Ovary (tissue), 9 donors: ENCODE measurements around the gene ACSS1. TPM values are rescaled to one million over a fixed set of nuclear protein-coding genes. Genes with fewer than 3 reads are reported as not detected.

Source experiments
- DNase-seq, 5 donors: peaks; one replicate each; pipeline ENCODE4 v3.0.0-alpha.2; 2019 to 2020
- H3K27ac ChIP-seq, 2 donors: fragments of 200-600 bp; one replicate each; pipeline versions ENCODE4 v1.5.1 to v1.8.0; 2019 to 2022
- H3K27me3 ChIP-seq: fragments of 200-600 bp; one replicate; pipeline ENCODE4 v1.8.0; 2022
- H3K36me3 ChIP-seq: fragments of 200-600 bp; sonication (generic); one replicate; pipeline ENCODE4 v1.5.1; 2019
- H3K4me1 ChIP-seq: one replicate; pipeline ENCODE4 v1.8.1; 2013; ENCODE audit warnings: mild to moderate bottlenecking, moderate library complexity; ENCODE audit not compliant: insufficient read depth
- H3K4me3 ChIP-seq: fragments of 200-600 bp; sonication (generic); one replicate; pipeline ENCODE4 v1.5.1; 2017
- H3K9me3 ChIP-seq, 2 donors: fragments of 200-600 bp in 1 of 2; sonication (generic) in 1 of 2; one replicate each; pipeline versions ENCODE4 v1.5.1 to v1.8.1; 2013 to 2019; ENCODE audit warnings: mild to moderate bottlenecking in 1 of 2, moderate library complexity in 1 of 2
- EP300 ChIP-seq: sonication (generic); formaldehyde crosslinking; IDR thresholded peaks from one replicate; pipeline ENCODE4 v1.6.1; 2017; ENCODE audit warnings: antibody characterized with exemption
- POLR2A ChIP-seq: fragments of 450-650 bp; IDR thresholded peaks from one replicate; pipeline ENCODE4 v1.6.1; 2017; ENCODE audit warnings: antibody characterized with exemption, mild to moderate bottlenecking, moderate library complexity
- WGBS, 3 donors: extraction: QIAGEN DNeasy Blood & Tissue Kit in 1 of 3; methylation state at CpG; one replicate each; pipeline versions ENCODE4 v1.1.5 to v1.1.7; 2013 to 2017; 5-methylcytosine and 5-hydroxymethylcytosine counted together
- intact Hi-C, 4 donors: fragments of 100-400 bp; cut with DNase I; formaldehyde crosslinking; loops; one replicate each; pipeline versions ENCODE4 v1.11.0 to v1.15.1; 2022 to 2023
- polyA plus RNA-seq, 2 donors: library from polyadenylated mRNA; stranded (reverse); fragments of 200-250 nt in 1 of 2; fragments of 350-450 nt in 1 of 2; fragmentation: Illumina TruSeq in 1 of 2; extraction: RNeasy Lipid Tissue Mini Kit (QIAGEN cat#74804) in 1 of 2; gene quantifications; one replicate each; pipeline ENCODE4 v1.2.3, GENCODE V29; 2013 to 2014
- total RNA-seq, 7 donors: library from RNA; depleted of rRNA in 2 of 7; stranded (reverse); fragments of >200 nt in 2 of 7; fragmentation: NEBNext Ultra II Directional in 3 of 7; extraction: Animal tissue kit (Norgen Biotek cat#: 25700) in 3 of 7; gene quantifications; one replicate each; pipeline versions ENCODE4 v1.1.0 to v1.2.4, GENCODE V29; 2016 to 2023
- TF ChIP-seq, protein P1 (sequence below), 3 donors: fragments of 450-650 bp in 2 of 3; fragments of 200-600 bp in 1 of 3; IDR thresholded peaks; one replicate each; pipeline versions ENCODE4 v1.5.1 to v1.8.0; 2016 to 2022; ENCODE audit warnings: antibody characterized with exemption in 3 of 3, mild to moderate bottlenecking in 1 of 3
- donor health status: DM: no; HTN: no; CAD: no; lungs with moderate emphysema.
- donor health status: DM: no; HTN: no; CAD: no.
- donor health status: Bipolar disorder and iron deficiency.
- donor health status: DM: yes; HTN: yes; CAD: no.
- donor health status: DM: no; HTN: no; CAD: no.
- donor health status: DM: yes; HTN: yes; CAD: no.

Gene ACSS1
- total and polyA plus RNA-seq, 9 donors, result 13.1 to 37.0 (median 29.0) TPM

DNA sequence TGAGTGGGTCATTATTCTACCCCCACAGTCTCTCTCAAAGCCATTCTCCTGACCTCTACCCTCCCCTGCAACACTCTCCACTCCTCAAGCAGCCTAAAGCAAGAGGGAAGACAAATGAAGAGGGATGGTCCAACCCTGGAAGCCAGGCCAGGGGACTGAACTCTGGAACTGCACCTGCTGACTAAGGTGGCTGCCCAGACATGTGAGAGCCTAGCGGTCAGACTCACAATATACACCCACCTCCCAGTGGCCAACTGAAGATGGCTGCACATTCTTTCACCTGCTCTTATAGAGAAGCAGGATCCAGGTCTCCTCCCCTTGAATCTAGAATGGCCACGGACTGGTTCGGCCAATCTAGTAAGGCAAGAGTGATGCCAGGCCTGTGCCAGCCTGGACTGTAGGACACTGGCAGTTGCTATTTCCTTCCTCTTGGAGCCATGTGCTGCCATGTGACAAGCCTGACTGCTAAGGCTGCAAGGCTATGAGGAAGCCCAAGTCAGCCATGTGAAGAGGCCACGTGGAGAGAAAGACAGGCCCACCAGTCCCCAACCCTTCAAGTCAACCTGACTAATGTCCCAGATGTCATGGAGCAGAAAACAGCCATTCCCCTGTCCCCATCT is 31.8 kb downstream of the ACSS1 start:
- TF ChIP-seq POLR2A (no peak), EP300 (no peak)
- TF ChIP-seq, protein P1, sequence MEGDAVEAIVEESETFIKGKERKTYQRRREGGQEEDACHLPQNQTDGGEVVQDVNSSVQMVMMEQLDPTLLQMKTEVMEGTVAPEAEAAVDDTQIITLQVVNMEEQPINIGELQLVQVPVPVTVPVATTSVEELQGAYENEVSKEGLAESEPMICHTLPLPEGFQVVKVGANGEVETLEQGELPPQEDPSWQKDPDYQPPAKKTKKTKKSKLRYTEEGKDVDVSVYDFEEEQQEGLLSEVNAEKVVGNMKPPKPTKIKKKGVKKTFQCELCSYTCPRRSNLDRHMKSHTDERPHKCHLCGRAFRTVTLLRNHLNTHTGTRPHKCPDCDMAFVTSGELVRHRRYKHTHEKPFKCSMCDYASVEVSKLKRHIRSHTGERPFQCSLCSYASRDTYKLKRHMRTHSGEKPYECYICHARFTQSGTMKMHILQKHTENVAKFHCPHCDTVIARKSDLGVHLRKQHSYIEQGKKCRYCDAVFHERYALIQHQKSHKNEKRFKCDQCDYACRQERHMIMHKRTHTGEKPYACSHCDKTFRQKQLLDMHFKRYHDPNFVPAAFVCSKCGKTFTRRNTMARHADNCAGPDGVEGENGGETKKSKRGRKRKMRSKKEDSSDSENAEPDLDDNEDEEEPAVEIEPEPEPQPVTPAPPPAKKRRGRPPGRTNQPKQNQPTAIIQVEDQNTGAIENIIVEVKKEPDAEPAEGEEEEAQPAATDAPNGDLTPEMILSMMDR (IDR thresholded peaks at IDR 0.05), result no peak
- Histone ChIP-seq H3K27ac (no peak overlapping the region), H3K4me1 (peaks cover 8% of the 10 kb centered on the region), H3K27me3 (no peaks in the 10 kb centered on the region), H3K4me3 (no peak overlapping the region), H3K36me3 (no peaks in the 10 kb centered on the region), H3K9me3 (no peaks in the 10 kb centered on the region)
- intact Hi-C loops, result no loop called here
- 88 to 96% (median 94%) methylated on average over 4 of the region's 4 CpGs for WGBS, 3 donors
- DNase-seq, result peak in 2 of 5 donors; percentile 7

DNA sequence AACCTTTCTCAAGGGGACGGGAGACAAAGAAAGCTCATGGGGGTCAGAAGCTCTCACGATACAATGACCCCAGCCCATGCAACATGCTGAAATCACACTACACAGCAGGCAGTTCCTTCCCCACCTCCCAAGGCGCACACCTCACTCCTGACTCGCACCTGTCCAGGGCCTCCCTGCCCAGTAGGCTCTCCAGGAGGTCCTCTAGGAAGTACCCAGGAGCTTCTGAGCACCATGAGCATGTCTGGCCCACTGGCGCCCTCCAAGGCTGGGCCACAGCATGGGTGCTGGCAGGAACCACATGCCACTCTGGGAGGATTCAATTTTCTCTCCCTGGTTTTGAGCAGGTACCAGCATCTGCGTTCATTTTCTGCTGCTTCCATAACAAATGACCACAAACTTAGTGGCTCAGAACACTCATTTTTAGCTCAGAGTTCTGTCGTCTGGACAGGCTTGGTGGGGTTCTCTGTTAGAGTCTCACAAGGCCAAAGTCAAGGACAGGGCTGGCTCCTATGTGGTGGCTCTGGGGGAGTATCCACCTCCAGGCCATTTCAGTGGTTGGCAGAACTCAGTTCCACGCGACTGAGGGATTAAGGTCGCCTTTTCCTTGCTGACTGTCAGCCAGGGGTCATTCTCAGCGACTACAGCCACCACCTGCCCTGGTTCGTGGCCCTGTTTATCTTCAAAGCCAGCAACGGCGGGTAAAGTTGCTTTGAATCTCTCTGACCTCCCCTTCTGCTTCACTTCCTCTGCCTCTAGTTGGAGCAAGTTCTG is 32.7 kb downstream of the ACSS1 start:
- peaks cover 8% of the 10 kb centered on the region for H3K4me1 ChIP-seq
- no peak overlapping the region for H3K27ac ChIP-seq
- TF ChIP-seq POLR2A (no peak), EP300 (no peak)
- TF ChIP-seq, protein P1 (IDR thresholded peaks at IDR 0.05), result no peak
- no peaks in the 10 kb centered on the region for H3K36me3 ChIP-seq
- DNase-seq, result peak in 2 of 5 donors; percentile 4 to 13
- H3K4me3 ChIP-seq, result no peak overlapping the region
- H3K27me3 ChIP-seq, result no peaks in the 10 kb centered on the region
- H3K9me3 ChIP-seq, result no peaks in the 10 kb centered on the region
- WGBS, 3 donors, result 79 to 83% (median 81%) methylated on average over 14 of the region's 14 CpGs
- intact Hi-C loops, result no loop called here

DNA sequence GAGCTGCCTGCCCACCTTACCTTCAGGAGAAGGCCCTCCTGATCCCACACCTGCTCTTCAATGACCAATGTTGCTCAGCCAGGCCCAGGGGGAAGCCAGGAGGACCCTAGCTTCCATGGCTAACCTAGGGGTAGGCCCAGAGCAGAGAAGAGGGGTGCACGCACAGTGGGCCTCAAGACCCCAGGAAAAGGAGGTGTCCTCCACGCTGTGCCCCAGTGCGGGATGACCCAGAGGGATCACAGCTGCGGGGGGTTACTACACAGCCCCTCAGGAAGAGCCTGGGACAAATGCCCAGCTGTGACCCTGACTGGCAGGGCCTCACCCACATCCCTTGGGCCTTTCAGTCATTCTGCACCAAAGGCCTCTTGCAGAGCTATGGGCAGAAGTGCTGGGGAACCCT is 33.8 kb downstream of the ACSS1 start:
- no peak overlapping the region for H3K27ac ChIP-seq
- 95 to 97% (median 96%) methylated on average over 4 of the region's 4 CpGs for WGBS, 3 donors
- peak in 2 of 5 donors; percentile 11 to 24 for DNase-seq
- intact Hi-C loops, result no loop called here
- no peaks in the 10 kb centered on the region for H3K9me3 ChIP-seq
- H3K4me1 ChIP-seq, result peaks cover 8% of the 10 kb centered on the region
- no peak for TF ChIP-seq POLR2A
- no peak for TF ChIP-seq EP300
- TF ChIP-seq, protein P1 (IDR thresholded peaks at IDR 0.05), result no peak
- H3K4me3 ChIP-seq, result no peak overlapping the region
- no peaks in the 10 kb centered on the region for H3K27me3 ChIP-seq
- H3K36me3 ChIP-seq, result no peaks in the 10 kb centered on the region

DNA sequence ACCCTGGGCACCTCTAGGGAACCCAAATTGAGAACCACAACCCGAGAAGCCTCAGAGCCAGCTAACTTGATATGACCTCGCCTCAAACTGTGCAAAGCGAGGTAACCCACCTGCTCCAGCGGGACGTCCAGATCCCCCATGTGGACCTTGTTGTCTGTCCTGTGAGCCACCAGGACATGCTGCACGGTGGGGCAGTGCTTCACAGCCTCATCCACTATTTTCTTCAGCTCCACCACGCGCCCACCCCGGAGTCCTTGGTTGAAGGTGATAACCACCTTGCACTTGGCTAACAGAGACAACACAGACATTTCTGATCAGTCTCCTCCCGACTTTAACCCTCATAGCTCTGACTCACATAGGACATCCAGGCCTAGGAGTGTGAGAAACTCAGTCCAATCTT is 34.6 kb downstream of the ACSS1 start:
- peak in 2 of 5 donors; percentile 9 to 20 for DNase-seq
- H3K27ac ChIP-seq, result no peak overlapping the region
- intact Hi-C loops, result no loop called here
- TF ChIP-seq, protein P1 (IDR thresholded peaks at IDR 0.05), result no peak
- H3K27me3 ChIP-seq, result no peaks in the 10 kb centered on the region
- H3K4me1 ChIP-seq, result peaks cover 8% of the 10 kb centered on the region
- no peaks in the 10 kb centered on the region for H3K36me3 ChIP-seq
- no peak overlapping the region for H3K4me3 ChIP-seq
- H3K9me3 ChIP-seq, result no peaks in the 10 kb centered on the region
- 76 to 83% (median 82%) methylated on average over 9 to 10 of the region's 10 CpGs for WGBS, 3 donors
